NOMO-1 treated with DMSO at 0.1 percent for 48 hours (cell line): Measurements from ENCODE around the gene FRMD6.
"Not testable (repeated sequence)": the region's sequence is repeated elsewhere in the genome, so short reads cannot be mapped to it uniquely, and the experiment has no call there.

ENCODE experiments used
- DNase-seq: peaks from one replicate; lab custom pipeline; 2025; ENCODE audit not compliant: unreplicated experiment; lab: John Stamatoyannopoulos, UW

Gene FRMD6

GRCh38 chr14:51717766-51718165, 66.1 kb downstream of the FRMD6 start:
- DNase-seq: no peak

- DNase-seq: no peak
These were observed 68.2 kb downstream of the FRMD6 start for GRCh38 chr14:51719955-51720354.

GRCh38 chr14:51723990-51724389, 72.3 kb downstream of the FRMD6 start:
- no peak for DNase-seq

- DNase-seq: no peak
These were observed 72.9 kb downstream of the FRMD6 start for GRCh38 chr14:51724650-51725049.

GRCh38 chr14:51725061-51725460, 73.4 kb downstream of the FRMD6 start:
- no peak for DNase-seq

GRCh38 chr14:51726166-51726899, 74.6 kb downstream of the FRMD6 start:
- no peak for DNase-seq

GRCh38 chr14:51727526-51727925, 75.8 kb downstream of the FRMD6 start:
- DNase-seq: peak; percentile 19

GRCh38 chr14:51730098-51730497, 78.4 kb downstream of the FRMD6 start:
- peak; percentile 66 for DNase-seq

GRCh38 chr14:51730684-51731083, 79.0 kb downstream of the FRMD6 start:
- DNase-seq: no peak

- no peak for DNase-seq
These were observed 80.9 kb downstream of the FRMD6 start for GRCh38 chr14:51732494-51733112.

GRCh38 chr14:51733147-51733546, 81.4 kb downstream of the FRMD6 start:
- DNase-seq: no peak

GRCh38 chr14:51735851-51736250, 84.1 kb downstream of the FRMD6 start:
- no peak for DNase-seq

- no peak for DNase-seq
These were observed 87.0 kb downstream of the FRMD6 start for GRCh38 chr14:51738754-51739153.

GRCh38 chr14:51743588-51744000, 91.9 kb downstream of the FRMD6 start:
- no peak for DNase-seq

- no peak for DNase-seq
These were observed 92.8 kb downstream of the FRMD6 start for GRCh38 chr14:51744372-51745130.

- not testable (repeated sequence) for DNase-seq
These were observed 95.1 kb downstream of the FRMD6 start for GRCh38 chr14:51746823-51747222.

GRCh38 chr14:51750542-51750941, 98.8 kb downstream of the FRMD6 start:
- no peak for DNase-seq

GRCh38 chr14:51751611-51752345, 100.1 kb downstream of the FRMD6 start:
- not testable (repeated sequence) for DNase-seq

GRCh38 chr14:51757756-51758155, 106.0 kb downstream of the FRMD6 start:
- DNase-seq: not testable (repeated sequence)

- DNase-seq: no peak
These were observed 108.2 kb downstream of the FRMD6 start for GRCh38 chr14:51759950-51760349.

- DNase-seq: not testable (repeated sequence)
These were observed 114.0 kb downstream of the FRMD6 start for GRCh38 chr14:51765726-51766125.
